ENCODE measurements around the gene DTWD2.
"Not testable (repeated sequence)": the region's sequence is repeated elsewhere in the genome, so short reads cannot be mapped to it uniquely, and the experiment has no call there.

Gene DTWD2

DNA sequence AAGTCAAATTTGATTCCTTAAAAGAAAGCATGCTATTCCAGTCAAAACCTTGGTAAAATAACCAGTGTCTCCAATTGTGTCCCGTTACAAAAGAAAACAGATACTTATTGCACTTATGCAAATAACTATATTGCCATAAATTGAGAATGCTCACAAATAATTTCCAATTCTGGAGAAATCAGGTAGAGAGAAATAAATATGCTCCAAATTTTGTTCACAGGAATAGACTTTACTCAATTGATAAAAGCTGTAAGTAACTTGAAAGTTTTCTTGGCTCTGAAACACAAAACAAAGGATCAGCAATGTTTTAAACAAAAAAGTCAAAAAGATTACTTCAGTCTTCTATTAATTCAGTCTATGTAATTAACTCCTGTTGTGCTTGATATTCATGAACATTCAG, 7.8 kb upstream of the DTWD2 start:
- no peak for DNase-seq (ENCODE audit: low spot score)

DNA sequence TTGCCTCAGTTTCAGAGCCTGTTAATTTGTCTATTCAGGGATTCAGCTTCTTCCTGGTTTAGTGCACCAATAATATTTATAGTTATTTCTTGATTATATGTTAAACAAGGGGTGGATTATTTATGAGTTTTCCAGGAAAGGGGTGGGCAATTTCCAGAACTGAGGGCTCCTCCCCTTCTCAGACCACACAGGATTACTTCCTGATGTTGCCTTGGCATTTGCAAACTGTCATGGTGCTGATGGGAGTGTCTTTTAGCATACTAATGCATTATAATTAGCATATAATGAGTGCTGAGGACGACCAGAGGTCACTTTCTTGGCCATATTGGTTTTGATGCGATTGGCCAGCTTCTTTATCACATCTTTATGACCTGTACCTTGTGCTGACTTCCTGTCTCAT, 6.2 kb upstream of the DTWD2 start:
- DNase-seq (ENCODE audit: low spot score), result no peak

DNA sequence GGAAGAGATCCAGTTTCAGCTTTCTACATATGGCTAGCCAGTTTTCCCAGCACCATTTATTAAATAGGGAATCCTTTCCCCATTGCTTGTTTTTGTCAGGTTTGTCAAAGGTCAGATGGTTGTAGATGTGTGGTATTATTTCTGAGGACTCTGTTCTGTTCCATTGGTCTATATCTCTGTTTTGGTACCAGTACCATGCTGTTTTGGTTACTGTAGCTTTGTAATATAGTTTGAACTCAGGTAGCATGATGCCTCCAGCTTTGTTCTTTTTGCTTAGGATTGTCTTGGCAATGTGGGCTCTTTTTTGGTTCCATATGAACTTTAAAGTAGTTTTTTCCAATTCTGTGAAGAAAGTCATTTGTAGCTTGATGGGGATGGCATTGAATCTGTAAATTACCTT, 4.8 kb upstream of the DTWD2 start:
- DNase-seq (ENCODE audit: low spot score), result not testable (repeated sequence)

DNA sequence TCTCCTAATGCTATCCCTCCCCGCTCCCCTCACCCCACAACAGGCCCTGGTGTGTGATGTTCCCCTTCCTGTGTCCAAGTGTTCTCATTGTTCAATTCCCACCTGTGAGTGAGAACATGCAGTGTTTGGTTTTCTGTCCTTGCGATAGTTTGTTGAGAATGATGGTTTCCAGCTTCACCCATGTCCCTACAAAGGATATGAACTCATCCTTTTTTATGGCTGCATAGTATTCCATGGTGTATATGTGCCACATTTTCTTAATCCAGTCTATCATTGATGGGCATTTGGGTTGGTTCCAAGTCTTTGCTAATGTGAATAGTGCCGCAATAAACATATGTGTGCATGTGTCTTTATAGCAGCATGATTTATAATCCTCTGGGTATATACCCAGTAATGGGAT, 3.7 kb upstream of the DTWD2 start:
- DNase-seq (ENCODE audit: low spot score), result not testable (repeated sequence)

DNA sequence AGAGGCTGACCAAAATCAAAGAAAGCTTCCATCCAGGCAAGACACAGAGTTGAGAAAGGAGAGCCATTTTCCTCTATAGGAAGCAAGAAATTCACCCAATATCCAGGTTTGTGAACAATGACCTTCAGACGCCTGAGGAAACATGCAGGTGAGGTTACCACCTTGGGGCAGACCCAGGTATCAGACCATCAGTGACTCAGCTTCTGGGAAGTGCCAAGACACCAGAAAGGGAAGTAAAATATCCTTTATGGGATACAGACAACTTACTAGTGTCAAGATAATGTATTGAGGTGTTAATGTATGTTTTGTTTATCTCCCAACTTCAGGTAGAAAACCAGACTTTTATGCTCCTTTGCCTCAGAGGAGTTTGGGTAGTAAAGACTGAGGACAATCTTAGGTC, 2.2 kb upstream of the DTWD2 start:
- no peak for DNase-seq (ENCODE audit: low spot score)

DNA sequence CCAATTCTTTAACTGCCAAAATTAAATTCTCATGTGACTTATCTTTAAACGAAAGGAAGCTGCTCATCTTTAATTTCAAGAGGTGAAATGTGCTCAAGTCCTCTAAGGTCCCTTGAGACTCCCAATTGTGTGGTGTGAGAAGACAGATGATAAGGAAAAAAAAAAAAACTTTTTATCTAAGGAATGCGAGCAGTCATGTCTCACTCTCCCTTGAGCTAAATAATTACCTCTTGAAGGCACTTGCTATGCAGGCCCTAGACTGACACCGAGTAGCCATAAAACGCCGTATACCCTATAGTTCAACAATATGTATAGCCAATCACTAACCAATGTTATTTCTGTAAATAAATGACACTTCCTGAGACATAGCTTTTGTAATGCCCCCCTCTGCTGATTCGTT, 1.5 kb upstream of the DTWD2 start:
- no peak for DNase-seq (ENCODE audit: low spot score)

DNA sequence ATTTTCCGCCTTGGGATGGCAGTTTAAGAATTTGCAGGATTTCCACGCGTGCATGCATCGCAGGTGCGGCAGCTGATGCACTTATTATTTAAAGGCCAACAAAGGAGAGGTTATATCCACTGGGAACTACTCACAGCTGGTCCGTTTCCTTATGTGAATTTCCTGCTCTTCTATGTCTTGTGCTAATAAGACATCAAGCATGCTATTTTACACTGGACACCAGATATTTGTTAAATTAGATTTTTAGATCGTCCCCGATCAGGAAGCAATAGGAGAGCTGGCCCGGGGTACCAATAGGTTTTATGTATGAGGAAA, 476 bp upstream of the DTWD2 start:
- no peak for DNase-seq (ENCODE audit: low spot score)

DNA sequence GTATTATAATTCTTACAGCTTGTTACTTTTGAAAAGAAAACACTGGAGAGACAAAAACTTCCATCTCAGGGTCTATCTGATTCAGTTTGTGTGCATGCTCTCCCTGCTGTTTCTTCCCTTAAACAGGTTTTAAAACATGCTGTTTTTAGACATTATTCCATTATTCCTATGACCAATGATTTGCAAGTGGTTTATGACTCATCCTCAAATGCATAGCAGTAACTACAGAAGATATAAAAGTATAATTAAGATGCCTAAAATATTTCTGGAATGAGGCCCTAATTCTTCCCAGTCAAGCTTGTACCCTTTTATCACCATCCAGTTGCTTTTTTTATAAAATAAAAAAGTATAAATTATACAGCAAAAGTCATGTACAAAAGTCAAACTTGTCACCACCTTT, 3.7 kb downstream of the DTWD2 start:
- DNase-seq (ENCODE audit: low spot score), result no peak

DNA sequence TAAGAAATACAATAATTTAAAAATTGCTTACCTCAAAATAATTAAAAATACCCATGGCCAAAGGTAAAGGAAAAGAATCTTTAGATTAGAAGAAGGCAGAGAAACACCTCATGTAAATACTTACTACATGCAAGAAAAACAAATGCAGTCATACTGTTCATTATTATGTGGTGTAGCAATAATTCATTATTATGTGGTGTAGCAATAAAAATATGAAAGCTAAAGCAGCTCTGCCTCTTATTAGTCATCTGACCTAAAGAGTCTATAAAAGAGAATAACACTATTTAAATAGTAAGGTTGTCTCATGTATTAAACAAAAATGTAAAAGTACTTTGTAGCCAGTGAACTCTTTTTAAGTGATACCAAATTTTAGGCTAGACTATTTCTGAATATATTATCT, 6.6 kb downstream of the DTWD2 start:
- no peak for DNase-seq (ENCODE audit: low spot score)

DNA sequence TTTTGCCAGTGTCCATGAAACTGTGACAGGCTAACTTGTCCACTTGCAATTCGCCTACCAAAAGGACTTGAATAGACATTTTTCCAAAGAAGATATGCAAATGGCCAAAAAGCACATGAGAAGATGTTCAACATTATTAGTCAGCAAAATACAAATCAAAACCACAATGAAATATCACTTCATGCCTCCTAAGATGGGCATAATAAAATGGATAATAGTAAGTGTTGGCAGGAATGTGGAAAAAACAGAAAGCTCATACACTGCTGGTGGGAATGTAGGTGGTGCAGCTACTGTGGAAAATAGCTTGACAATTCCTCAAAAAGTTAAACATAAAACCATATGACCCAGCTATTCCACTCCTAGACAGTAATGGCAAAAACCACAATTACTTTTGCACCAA, 7.9 kb downstream of the DTWD2 start:
- no peak for DNase-seq (ENCODE audit: low spot score)

DNA sequence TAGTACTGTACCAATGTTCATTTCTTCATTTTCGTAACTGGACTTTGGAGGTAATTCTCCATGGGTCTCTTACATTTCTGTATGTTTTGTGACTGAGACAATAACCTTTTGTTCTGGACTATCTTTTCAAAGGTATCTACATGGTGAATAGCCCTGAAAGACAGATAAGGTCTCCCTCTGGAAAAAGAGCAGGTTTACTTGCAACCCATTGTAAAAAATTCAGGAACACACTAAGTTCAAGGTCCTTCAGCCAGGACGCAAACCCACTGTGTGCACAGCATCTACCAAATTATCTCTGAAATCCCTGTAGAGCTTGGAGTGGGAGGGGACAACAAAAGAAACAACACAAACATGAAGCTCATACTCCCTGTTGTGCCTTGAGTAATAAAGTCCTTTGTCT, 8.3 kb downstream of the DTWD2 start:
- DNase-seq (ENCODE audit: low spot score), result no peak

DNA sequence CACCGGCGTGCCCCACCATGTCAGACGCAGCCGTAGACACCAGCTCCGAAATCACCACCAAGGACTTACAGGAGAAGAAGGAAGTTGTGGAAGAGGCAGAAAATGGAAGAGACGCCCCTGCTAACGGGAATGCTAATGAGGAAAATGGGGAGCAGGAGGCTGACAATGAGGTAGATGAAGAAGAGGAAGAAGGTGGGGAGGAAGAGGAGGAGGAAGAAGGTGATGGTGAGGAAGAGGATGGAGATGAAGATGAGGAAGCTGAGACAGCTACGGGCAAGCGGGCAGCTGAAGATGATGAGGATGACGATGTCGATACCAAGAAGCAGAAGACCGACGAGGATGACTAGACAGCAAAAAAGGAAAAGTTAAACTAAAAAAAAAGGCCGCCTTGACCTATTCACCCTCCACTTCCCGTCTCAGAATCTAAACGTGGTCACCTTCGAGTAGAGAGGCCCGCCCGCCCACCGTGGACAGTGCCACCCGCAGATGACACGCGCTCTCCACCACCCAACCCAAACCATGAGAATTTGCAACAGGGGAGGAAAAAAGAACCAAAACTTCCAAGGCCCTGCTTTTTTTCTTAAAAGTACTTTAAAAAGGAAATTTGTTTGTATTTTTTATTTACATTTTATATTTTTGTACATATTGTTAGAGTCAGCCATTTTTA, 14.4 kb downstream of the DTWD2 start:
- DNase-seq (ENCODE audit: low spot score), result not testable (repeated sequence)

DNA sequence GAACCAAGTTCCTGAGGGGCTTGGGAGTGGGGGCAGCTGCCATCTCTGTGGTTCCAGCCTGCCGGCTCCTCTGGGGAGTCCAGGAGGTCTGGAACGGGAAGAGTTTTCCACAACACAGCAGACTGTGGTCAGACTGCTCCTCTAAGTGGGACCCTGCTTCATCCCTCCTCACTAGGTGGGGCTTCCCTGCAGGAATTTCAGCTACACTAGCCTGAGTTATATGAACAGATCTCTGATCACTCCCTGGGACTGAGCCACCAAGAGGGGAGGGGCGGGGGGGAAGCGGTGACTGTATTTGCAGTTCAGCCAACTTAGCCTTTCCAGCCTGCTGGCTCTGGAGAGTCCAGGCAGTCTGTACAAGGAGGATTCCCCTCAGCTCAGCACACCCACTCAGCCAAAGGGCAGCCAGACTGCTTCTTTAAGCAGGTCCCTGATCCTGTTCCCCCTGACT, 19.4 kb downstream of the DTWD2 start:
- no peak for DNase-seq (ENCODE audit: low spot score)

DNA sequence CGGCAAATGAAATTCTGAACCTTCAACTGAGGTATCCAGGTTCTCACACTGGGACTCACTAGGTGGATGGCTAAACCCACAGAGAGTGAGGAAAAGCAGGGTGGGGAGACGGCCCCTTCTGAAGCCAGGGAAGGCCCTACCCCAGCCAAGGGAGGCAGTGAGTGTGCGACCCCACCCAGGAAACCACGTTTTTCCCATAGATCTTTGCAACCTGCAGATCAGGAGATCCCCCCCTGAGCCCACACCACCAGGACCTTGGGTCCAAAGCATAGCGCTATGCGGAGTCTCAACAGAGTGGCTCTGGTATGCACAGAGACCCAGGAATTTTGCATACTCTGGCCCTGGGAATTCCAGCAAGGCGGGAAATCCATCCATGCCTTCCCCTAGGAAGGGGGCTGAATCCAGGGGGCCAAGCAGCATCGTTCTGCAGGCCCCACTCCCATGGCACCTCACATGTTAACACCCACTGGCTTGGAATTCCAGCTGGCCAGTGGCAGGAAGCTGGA, 19.9 kb downstream of the DTWD2 start:
- no peak for DNase-seq (ENCODE audit: low spot score)

DNA sequence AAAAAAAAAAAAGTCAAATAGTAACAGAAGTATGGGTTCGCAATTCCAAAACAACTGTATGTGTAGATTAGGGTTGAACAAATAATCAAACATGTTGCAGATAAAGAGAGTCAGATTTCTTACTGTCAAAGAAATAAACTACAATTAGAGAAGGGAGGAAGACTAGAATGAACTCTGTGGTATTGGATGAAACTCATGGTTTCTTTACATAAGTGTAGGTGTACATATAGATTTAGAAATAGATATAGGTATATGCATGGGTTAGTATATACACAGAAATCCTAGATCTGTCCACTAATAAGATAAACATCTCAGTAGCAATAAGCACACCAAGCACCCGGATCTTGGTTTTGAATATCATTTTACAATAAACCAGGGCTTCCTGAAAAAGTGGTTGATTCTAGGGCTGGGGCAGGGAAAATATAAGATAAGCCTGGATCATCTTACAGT, 21.3 kb downstream of the DTWD2 start:
- DNase-seq (ENCODE audit: low spot score), result no peak

DNA sequence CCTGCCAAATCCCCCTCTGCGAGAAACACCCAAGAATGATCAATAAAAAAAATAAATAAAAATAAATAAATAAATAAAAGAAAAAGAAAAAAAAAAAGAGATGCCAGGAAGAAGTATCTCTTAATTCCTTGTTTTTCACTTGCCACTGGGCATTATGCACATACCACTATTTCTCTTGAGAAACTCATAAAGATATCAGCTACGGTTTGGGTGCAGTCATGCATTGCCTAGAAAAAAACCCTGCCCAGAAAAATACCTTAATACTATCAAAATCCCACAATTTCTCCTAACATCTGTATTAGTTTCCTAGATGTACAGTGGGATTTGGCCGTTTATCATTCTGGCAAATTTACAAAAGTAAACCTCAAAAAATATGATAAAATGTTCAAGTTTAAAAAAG, 22.5 kb downstream of the DTWD2 start:
- no peak for DNase-seq (ENCODE audit: low spot score)

DNA sequence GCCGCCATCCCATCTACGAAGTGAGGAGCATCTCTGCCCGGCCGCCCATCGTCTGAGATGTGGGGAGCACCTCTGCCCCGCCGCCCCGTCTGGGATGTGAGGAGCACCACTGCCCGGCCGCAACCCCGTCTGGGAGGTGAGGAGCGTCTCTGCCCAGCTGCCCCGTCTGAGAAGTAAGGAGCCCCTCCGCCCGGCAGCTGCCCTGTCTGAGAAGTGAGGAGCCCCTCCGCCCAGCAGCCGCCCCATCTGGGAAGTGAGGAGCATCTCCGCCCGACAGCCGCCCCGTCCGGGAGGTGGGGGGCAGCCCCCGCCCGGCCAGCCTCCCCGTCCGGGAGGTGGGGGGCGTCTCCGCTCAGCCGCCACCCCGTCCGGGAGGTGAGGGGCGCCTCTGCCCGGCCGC, 23.4 kb downstream of the DTWD2 start:
- not testable (repeated sequence) for DNase-seq (ENCODE audit: low spot score)

DNA sequence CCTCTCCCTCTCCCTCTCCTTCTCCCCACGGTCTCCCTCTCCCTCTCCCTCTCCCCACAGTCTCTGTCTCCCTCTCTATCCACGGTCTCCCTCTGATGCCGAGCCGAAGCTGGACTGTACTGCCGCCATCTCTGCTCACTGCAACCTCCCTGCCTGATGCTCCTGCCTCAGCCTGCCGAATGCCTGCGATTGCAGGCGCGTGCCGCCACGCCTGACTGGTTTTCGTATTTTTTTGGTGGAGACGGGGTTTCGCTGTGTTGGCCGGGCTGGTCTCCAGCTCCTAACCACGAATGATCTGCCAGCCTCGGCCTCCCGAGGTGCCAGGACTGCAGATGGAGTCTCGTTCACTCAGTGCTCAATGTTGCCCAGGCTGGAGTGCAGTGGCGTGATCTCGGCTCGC, 24.0 kb downstream of the DTWD2 start:
- not testable (repeated sequence) for DNase-seq (ENCODE audit: low spot score)

DNA sequence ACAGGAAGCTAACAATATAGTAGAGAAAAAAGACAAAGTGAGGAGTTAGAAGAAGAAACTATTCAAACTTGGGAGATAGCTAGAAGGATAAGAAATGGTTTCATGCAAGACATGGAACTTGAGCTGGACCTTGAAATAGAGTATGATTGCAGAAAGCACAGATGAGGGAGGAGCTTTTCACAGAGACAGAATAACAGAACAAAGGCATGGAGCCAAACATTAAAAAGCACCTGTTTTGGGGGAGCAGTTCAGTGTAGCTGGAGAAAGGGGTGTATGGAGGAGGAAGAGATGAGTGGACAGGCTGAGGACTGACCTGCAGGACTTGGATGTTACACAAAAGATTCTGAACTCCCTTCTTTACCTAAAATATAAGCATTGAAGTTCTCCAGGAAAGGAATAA, 25.2 kb downstream of the DTWD2 start:
- DNase-seq (ENCODE audit: low spot score), result no peak

DNA sequence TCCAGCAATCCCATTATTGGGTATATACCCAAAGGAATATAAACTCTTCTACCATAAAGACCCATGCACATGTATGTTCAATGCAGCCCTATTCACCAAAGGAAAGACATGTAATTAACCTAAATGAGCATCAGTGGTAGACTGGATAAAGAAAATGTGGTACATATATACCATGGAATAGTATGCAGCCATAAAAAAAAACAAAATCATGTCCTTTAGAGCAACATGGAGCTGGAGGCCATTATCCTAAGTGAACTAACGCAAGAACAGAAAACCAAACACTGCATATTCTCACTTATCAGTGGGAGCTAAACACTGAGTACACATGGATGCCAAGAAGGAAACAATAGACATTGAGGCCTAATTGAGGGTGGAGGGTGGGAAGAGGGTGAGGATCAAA, 27.8 kb downstream of the DTWD2 start:
- DNase-seq (ENCODE audit: low spot score), result no peak

DNA sequence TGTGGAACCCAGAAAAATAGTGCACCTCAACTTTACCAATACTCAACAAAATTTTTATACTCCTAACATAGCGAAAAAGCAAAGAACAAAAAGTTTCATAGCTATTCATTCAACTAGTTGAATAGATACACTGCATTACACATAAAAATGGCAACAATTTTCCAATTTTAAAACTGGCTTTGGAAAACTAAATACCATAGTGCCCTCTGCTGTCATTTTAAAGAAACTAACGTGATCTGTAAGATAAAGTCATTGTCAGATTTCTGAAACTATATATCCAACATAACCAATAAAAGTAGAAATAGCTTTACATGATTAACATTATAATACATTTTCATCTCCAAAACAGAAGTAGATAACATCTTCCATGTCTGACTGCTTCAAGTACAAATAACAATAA, 31.6 kb downstream of the DTWD2 start:
- no peak for DNase-seq (ENCODE audit: low spot score)

DNA sequence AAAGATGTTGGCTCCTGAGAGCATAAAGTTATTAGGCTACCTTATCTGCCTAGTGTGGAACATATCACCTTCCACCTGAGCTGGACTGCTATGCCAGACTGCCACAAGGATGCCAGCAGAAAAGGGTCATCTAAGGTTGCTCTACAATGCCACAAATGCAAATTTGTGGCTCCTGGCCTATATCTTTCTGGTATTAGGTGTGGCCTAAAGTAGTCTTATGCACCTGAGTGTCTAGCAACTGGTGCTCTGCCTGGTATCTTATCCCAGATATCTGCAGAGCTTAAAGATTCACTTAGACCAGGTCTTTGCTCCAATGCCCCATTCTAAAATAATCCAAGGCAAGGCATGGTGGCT, 34.7 kb downstream of the DTWD2 start:
- DNase-seq (ENCODE audit: low spot score), result no peak

DNA sequence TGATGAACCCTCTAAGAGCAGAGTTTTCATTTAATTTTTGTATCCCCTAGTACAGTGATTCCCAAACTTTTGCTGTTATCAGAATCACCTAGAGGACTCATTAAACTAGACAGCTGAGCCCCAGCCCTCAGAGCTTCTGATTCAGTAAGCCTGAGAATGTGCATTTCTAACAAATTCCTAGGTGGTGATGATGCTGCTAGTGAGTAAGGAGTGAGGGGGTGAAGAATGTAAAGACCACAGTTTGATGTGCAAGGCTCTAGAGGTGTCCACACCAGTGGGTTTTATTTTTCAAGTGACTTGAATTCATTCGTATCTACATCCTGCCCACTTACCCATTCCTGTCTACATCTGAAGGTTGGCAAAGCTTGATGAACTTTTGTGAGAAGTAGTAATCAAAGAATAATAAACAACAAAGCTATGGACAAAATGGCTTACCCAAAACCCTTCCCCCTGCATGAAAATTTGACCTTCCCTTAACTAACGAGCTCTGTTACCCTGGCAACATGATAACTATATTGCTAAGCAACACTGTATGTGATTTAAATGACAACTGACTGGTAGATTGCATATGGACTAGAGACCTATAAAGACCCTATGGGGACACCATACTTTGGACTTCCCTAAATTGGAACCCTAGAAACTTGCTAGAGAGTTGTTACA, 35.2 kb downstream of the DTWD2 start:
- DNase-seq (ENCODE audit: low spot score), result no peak

DNA sequence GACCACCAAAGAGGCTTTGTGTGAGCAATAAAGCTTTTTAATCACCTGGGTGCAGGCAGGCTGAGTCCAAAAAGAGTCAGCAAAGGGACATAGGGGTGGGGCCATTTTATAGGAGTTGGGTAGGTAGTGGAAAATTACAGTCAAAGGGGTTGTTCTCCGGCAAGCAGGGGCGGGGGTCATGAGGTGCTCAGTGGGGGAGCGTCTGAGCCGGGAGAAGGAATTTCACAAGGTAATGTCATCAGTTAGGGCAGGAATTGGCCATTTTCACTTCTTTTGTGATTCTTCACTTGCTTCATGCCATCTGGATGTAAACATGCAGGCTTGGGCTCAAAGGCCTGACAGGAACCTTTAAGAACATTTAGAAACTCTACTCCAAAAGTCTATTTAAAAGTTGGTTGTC, 36.0 kb downstream of the DTWD2 start:
- DNase-seq (ENCODE audit: low spot score), result not testable (repeated sequence)
